AG04450 (cell line): ENCODE results near the gene NACC2. TPM values are rescaled to one million over a fixed set of nuclear protein-coding genes. Genes with fewer than 3 reads are reported as not detected.

Source experiments
- CTCF ChIA-PET: fragments of 300-600, 350-600 bp; formaldehyde crosslinking; extraction: SDS; loops from one replicate; lab custom pipeline; 2022; ENCODE audit warnings: antibody characterized with exemption, inconsistent platforms; lab: Charles Lee
- POLR2A ChIA-PET: fragments of 350-600 bp; formaldehyde crosslinking; extraction: SDS; loops from one replicate; lab custom pipeline; 2021; ENCODE audit warnings: antibody characterized with exemption, inconsistent platforms; lab: Yijun Ruan, JAX
- DNase-seq: peaks from one replicate; pipeline ENCODE4 v3.0.0-alpha.2; 2011; ENCODE audit warnings: low read depth, low spot score
- H3K27ac ChIP-seq: one replicate; pipeline ENCODE4 v1.5.1; 2012; ENCODE audit warnings: low read depth, low read length, control low read depth
- H3K27me3 ChIP-seq: one replicate; pipeline ENCODE4 v1.6.0; 2012; ENCODE audit warnings: low read length; ENCODE audit not compliant: control insufficient read depth, insufficient read depth
- H3K4me3 ChIP-seq: 2 replicates; pipeline ENCODE4 v1.5.1; 2011; ENCODE audit warnings: mild to moderate bottlenecking, low read depth, low read length, control low read depth
- H3K9me3 ChIP-seq: 2 replicates; pipeline ENCODE4 v1.5.1; 2012; ENCODE audit warnings: low read length; ENCODE audit not compliant: control insufficient read depth, insufficient read depth
- polyA plus RNA-seq: library from polyadenylated mRNA; depleted of rRNA; stranded (reverse); fragments of >200 nt; gene quantifications from 2 replicates; pipeline ENCODE4 v1.2.3, GENCODE V29; 2011
- TF ChIP-seq, protein P1 (sequence below): IDR thresholded peaks from 2 replicates; pipeline ENCODE4 v1.5.1; 2011; ENCODE audit warnings: low read depth, low read length, control low read depth, inconsistent platforms

The NACC2 gene
- polyA plus RNA-seq, 1 experiment: 11.7 TPM

GRCh38 chr9:136047775-136048559 lies 47.1 kb downstream of the NACC2 start:
- Histone ChIP-seq H3K4me3 (no peak overlapping the region), H3K9me3 (peaks cover 4% of the 10 kb centered on the region; the same call in 1 of the 2 replicates), H3K27me3 (no peaks in the 10 kb centered on the region), H3K27ac (no peak overlapping the region)
- DNase-seq: no peak
- CTCF ChIA-PET: no interaction called here
- TF ChIP-seq, protein P1, sequence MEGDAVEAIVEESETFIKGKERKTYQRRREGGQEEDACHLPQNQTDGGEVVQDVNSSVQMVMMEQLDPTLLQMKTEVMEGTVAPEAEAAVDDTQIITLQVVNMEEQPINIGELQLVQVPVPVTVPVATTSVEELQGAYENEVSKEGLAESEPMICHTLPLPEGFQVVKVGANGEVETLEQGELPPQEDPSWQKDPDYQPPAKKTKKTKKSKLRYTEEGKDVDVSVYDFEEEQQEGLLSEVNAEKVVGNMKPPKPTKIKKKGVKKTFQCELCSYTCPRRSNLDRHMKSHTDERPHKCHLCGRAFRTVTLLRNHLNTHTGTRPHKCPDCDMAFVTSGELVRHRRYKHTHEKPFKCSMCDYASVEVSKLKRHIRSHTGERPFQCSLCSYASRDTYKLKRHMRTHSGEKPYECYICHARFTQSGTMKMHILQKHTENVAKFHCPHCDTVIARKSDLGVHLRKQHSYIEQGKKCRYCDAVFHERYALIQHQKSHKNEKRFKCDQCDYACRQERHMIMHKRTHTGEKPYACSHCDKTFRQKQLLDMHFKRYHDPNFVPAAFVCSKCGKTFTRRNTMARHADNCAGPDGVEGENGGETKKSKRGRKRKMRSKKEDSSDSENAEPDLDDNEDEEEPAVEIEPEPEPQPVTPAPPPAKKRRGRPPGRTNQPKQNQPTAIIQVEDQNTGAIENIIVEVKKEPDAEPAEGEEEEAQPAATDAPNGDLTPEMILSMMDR: no peak
- POLR2A ChIA-PET: no interaction called here

- no peak overlapping the region for H3K27ac ChIP-seq
- peaks cover 4% of the 10 kb centered on the region; the same call in 1 of the 2 replicates for H3K9me3 ChIP-seq
- TF ChIP-seq, protein P1: no peak
- no peaks in the 10 kb centered on the region for H3K27me3 ChIP-seq
- DNase-seq: no peak
- ChIA-PET POLR2A (no interaction called here), CTCF (no interaction called here)
- no peak overlapping the region for H3K4me3 ChIP-seq
These were observed 47.9 kb downstream of the NACC2 start for GRCh38 chr9:136047076-136047774.

GRCh38 chr9:136046554-136046920 lies 48.6 kb downstream of the NACC2 start:
- ChIA-PET CTCF (no interaction called here), POLR2A (no interaction called here)
- no peak for DNase-seq
- no peak overlapping the region for H3K27ac ChIP-seq
- TF ChIP-seq, protein P1: no peak
- peaks cover 4% of the 10 kb centered on the region; the same call in 1 of the 2 replicates for H3K9me3 ChIP-seq
- H3K4me3 ChIP-seq: no peak overlapping the region
- H3K27me3 ChIP-seq: no peaks in the 10 kb centered on the region

- Histone ChIP-seq H3K9me3 (peaks cover 4% of the 10 kb centered on the region; the same call in 1 of the 2 replicates), H3K4me3 (no peak overlapping the region), H3K27ac (no peak overlapping the region), H3K27me3 (no peaks in the 10 kb centered on the region)
- ChIA-PET POLR2A (no interaction called here), CTCF (no interaction called here)
- no peak for DNase-seq
- TF ChIP-seq, protein P1: no peak
These were observed 49.2 kb downstream of the NACC2 start for GRCh38 chr9:136045595-136046553.
